ENCODE data around the gene LIF. TPM values are rescaled to one million over a fixed set of nuclear protein-coding genes. Genes with fewer than 3 reads are reported as not detected.

Gene LIF
- total RNA-seq = 0.93 TPM

GRCh38 chr22:30245985-30246813 is at the start of gene LIF:
Gene LIF (minus strand): TSS chr22:30246759. CDS start chr22:30246695, 64 bp downstream.

GRCh38 chr22:30289141-30289979 is 42.8 kb upstream of the LIF start, which contains the start of gene CASTOR1:
Gene CASTOR1 (minus strand): TSS chr22:30289505. CDS start chr22:30289497, 8 bp downstream.

GRCh38 chr22:30266445-30267381 is 20.2 kb upstream of the LIF start, which contains the start of gene OSM:
Gene OSM (minus strand): TSS chr22:30266851. CDS start chr22:30266799, 52 bp downstream.

Other genes with a start within 250 kb of the LIF start
- gene HORMAD2, start 166.3 kb downstream of the LIF start, total RNA-seq = 1.6 TPM
- 0.77 TPM for gene OSM, start 20.1 kb upstream of the LIF start, total RNA-seq
- 11.8 TPM for gene CASTOR1, start 42.7 kb upstream of the LIF start, total RNA-seq
- 13.7 TPM for gene TBC1D10A, start 80.2 kb upstream of the LIF start, total RNA-seq
- gene SF3A1, start 110.1 kb upstream of the LIF start, total RNA-seq = 78.5 TPM
- gene CCDC157, start 110.2 kb upstream of the LIF start, total RNA-seq = 13.0 TPM
- gene RNF215, start 140.7 kb upstream of the LIF start, total RNA-seq = 19.8 TPM
- 27.5 TPM for gene SEC14L2, start 150.3 kb upstream of the LIF start, total RNA-seq
- 18.7 TPM for gene MTFP1, start 179.0 kb upstream of the LIF start, total RNA-seq
- not detected for gene SEC14L3, start 225.3 kb upstream of the LIF start, total RNA-seq